ENCODE measurements around the gene ETV6. TPM values are rescaled to one million over a fixed set of nuclear protein-coding genes. Genes with fewer than 3 reads are reported as not detected.

The ETV6 gene
- total RNA-seq, 1 donor from 2014 or later = 16.9 TPM

GRCh38 chr12:11686120-11686519 lies 36.6 kb downstream of the ETV6 start:
- intact Hi-C loops (cut with micrococcal nuclease) = no loop called here
- H3K9me3 ChIP-seq (replicated peaks) = no peaks in the 10 kb centered on the region
- H3K27me3 ChIP-seq (ENCODE audit: low read depth) = no peaks in the 10 kb centered on the region
- TF ChIP-seq, protein P1, sequence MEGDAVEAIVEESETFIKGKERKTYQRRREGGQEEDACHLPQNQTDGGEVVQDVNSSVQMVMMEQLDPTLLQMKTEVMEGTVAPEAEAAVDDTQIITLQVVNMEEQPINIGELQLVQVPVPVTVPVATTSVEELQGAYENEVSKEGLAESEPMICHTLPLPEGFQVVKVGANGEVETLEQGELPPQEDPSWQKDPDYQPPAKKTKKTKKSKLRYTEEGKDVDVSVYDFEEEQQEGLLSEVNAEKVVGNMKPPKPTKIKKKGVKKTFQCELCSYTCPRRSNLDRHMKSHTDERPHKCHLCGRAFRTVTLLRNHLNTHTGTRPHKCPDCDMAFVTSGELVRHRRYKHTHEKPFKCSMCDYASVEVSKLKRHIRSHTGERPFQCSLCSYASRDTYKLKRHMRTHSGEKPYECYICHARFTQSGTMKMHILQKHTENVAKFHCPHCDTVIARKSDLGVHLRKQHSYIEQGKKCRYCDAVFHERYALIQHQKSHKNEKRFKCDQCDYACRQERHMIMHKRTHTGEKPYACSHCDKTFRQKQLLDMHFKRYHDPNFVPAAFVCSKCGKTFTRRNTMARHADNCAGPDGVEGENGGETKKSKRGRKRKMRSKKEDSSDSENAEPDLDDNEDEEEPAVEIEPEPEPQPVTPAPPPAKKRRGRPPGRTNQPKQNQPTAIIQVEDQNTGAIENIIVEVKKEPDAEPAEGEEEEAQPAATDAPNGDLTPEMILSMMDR (IDR thresholded peaks at IDR 0.05; ENCODE audit: borderline replicate concordance) = no peak
- no peak overlapping the region for H3K27ac ChIP-seq (replicated peaks)
- DNase-seq = no peak
- H3K4me3 ChIP-seq = no peak overlapping the region
- no peaks in the 10 kb centered on the region for H3K36me3 ChIP-seq
- peaks cover 51% of the 10 kb centered on the region for H3K4me1 ChIP-seq

DNA sequence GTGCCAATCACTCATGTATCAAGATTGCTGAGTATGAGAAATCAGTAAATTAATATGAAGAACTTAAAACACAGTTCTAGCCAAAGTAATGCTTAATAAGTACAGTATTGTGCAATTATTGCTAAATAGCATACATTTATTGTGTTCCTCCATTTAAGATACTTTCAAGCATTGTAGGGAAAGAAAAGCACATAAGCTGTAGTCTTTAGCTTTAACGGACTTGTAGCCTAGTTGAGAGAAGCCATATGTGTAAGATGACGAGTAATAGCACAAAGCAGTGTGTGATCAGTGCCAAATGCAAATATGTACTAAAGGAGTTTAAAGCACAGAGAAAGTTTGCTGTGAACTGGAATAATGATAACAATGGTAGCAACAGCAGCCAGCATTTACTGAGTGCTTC lies 38.1 kb downstream of the ETV6 start:
- no peak for DNase-seq
- H3K27me3 ChIP-seq (ENCODE audit: low read depth) = no peaks in the 10 kb centered on the region
- intact Hi-C loops (cut with micrococcal nuclease) = no loop called here
- no peaks in the 10 kb centered on the region for H3K36me3 ChIP-seq
- TF ChIP-seq, protein P1 (IDR thresholded peaks at IDR 0.05; ENCODE audit: borderline replicate concordance) = no peak
- peaks cover 58% of the 10 kb centered on the region for H3K4me1 ChIP-seq
- H3K9me3 ChIP-seq (replicated peaks) = no peaks in the 10 kb centered on the region
- H3K27ac ChIP-seq (replicated peaks) = no peak overlapping the region
- H3K4me3 ChIP-seq = no peak overlapping the region

DNA sequence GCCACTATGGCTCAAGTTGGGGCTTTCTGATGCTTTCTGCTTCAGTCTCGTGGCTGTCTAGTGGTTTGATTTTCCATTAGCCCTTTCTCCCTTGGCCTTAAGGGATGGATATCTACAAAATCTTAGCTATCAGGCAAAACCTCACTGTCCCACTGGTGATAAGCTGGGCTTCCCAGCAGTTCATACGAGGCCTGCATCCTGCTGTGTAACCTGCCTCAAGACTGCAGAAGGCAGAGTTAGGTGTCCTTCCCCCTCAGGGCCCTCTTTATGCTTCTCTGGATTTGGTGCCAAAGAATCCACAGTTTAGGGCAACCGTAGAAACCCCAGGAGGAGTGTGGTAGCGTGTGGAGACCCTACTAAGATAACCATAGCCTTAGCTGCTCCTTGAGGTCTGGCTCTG lies 38.9 kb downstream of the ETV6 start:
- H3K36me3 ChIP-seq = no peaks in the 10 kb centered on the region
- no peak overlapping the region for H3K27ac ChIP-seq (replicated peaks)
- H3K4me1 ChIP-seq = peaks cover 62% of the 10 kb centered on the region
- intact Hi-C loops (cut with micrococcal nuclease) = no loop called here
- DNase-seq = no peak
- no peaks in the 10 kb centered on the region for H3K27me3 ChIP-seq (ENCODE audit: low read depth)
- H3K4me3 ChIP-seq = no peak overlapping the region
- TF ChIP-seq, protein P1 (IDR thresholded peaks at IDR 0.05; ENCODE audit: borderline replicate concordance) = no peak
- no peaks in the 10 kb centered on the region for H3K9me3 ChIP-seq (replicated peaks)

DNA sequence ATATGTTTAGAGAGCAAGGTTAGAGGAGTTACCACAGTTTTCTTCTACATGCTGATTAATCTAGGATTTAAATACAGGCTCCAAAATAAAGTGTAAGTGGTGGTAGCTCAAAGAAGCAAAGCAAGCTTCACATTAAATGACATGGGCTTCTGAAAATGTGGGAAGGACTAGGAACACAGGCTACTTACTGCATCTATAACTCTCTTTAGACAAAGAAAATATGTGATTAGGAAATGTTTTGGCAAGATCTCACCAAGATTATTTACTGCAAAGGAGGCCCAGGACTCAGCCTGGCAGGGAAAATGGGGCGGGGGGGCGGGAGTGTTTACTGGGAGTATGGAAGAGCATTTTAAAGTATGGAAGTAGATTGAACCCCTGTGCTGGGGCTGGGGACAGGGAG lies 39.4 kb downstream of the ETV6 start:
- TF ChIP-seq, protein P1 (IDR thresholded peaks at IDR 0.05; ENCODE audit: borderline replicate concordance) = no peak
- no peaks in the 10 kb centered on the region for H3K27me3 ChIP-seq (ENCODE audit: low read depth)
- intact Hi-C loops (cut with micrococcal nuclease) = no loop called here
- H3K4me1 ChIP-seq = peaks cover 64% of the 10 kb centered on the region
- H3K4me3 ChIP-seq = no peak overlapping the region
- no peaks in the 10 kb centered on the region for H3K9me3 ChIP-seq (replicated peaks)
- H3K36me3 ChIP-seq = no peaks in the 10 kb centered on the region
- no peak for DNase-seq
- no peak overlapping the region for H3K27ac ChIP-seq (replicated peaks)

- H3K27ac ChIP-seq (replicated peaks) = no peak overlapping the region
- peaks cover 56% of the 10 kb centered on the region for H3K4me1 ChIP-seq
- intact Hi-C loops (cut with micrococcal nuclease) = no loop called here
- TF ChIP-seq, protein P1 (IDR thresholded peaks at IDR 0.05; ENCODE audit: borderline replicate concordance) = no peak
- no peaks in the 10 kb centered on the region for H3K36me3 ChIP-seq
- H3K9me3 ChIP-seq (replicated peaks) = no peaks in the 10 kb centered on the region
- no peaks in the 10 kb centered on the region for H3K27me3 ChIP-seq (ENCODE audit: low read depth)
- no peak for DNase-seq
- H3K4me3 ChIP-seq = no peak overlapping the region
Observed at GRCh38 chr12:11689591-11690186, 40.2 kb downstream of the ETV6 start.

Data from left ventricle myocardium inferior (tissue), 1 donor.